Measurements from ENCODE around the gene SMIM35. TPM values are rescaled to one million over a fixed set of nuclear protein-coding genes. Genes with fewer than 3 reads are reported as not detected.

The SMIM35 gene
- total RNA-seq (not detected in 2 replicates), polyA plus RNA-seq (not detected in 2 replicates), polyA minus RNA-seq (ENCODE audit: low replicate concordance) (not detected in 2 replicates)
- not detected in 2 replicates for polyA plus RNA-seq (2012)

DNA sequence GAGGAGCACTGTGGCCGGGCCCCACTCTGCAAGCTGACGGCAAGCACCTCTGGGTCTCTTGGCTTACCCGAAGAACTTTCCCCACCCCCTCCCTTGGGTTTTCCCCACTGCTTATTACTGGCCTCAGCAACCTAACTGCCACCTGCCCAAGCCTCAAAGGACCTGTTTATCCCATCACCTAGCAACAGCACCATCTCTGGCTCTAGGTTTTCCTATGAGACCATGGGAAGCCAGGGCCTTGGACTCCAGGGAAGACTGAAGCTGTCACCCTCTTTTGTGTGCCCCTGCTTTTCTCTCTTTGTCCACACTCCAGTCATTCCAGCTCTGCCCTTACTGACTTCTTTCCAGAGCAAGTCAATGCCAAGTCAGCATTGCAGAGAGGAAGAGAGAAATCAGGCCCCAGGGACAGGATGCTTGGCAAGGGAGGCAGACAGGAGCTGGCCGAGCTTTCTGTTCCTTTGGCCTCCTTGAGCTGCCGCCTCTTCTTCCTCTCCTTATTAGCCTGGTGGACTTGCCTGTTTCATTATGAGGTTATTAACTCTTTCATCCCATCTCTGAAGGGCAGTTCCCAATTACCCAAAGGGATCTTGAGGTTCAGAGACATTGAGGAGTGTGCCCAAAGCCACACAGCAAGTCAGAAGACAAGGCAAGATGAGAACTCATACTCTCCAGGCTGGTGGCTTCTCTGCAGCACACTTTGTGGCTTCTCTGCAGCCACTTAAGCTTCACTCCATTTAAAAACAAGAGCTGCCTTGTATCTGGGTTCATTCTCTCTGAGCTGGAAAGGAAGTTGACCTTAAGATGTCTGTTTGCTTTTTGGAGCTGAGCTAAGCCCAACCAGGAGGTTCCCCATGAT lies at the start of gene SMIM35:
TSS of gene SMIM35 (minus strand) at position 51 of the 856 bp plus-strand sequence. CDS start 206 bp downstream, outside the sequence.
- no peak within 1 kb of the TSS for H3K4me3 ChIP-seq (replicated peaks in 1 of 4; ENCODE audit: control extremely low read depth in 1 of 4, insufficient read depth in 1 of 4, low read depth in 3 of 4, low read length in 4 of 4)
- no peak within 1 kb of the TSS for H3K4me2 ChIP-seq (ENCODE audit: extremely low read depth, insufficient read depth, low read length)
- H3K27me3 ChIP-seq (ENCODE audit: control insufficient read depth, insufficient read depth, low read length), result no peaks in the 10 kb centered on the region
- no peak within 1 kb of the TSS for H3K9ac ChIP-seq (ENCODE audit: insufficient read depth, low read length)
- H3K79me2 ChIP-seq (ENCODE audit: control insufficient read depth, insufficient read depth, low read length), result no peaks in the 10 kb centered on the region
- TF ChIP-seq, protein P1, sequence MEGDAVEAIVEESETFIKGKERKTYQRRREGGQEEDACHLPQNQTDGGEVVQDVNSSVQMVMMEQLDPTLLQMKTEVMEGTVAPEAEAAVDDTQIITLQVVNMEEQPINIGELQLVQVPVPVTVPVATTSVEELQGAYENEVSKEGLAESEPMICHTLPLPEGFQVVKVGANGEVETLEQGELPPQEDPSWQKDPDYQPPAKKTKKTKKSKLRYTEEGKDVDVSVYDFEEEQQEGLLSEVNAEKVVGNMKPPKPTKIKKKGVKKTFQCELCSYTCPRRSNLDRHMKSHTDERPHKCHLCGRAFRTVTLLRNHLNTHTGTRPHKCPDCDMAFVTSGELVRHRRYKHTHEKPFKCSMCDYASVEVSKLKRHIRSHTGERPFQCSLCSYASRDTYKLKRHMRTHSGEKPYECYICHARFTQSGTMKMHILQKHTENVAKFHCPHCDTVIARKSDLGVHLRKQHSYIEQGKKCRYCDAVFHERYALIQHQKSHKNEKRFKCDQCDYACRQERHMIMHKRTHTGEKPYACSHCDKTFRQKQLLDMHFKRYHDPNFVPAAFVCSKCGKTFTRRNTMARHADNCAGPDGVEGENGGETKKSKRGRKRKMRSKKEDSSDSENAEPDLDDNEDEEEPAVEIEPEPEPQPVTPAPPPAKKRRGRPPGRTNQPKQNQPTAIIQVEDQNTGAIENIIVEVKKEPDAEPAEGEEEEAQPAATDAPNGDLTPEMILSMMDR (conservative IDR thresholded peaks at IDR 0.05 in 1 of 2, IDR thresholded peaks at IDR 0.05 in 1 of 2; ENCODE audit: low read depth in 1 of 2, low read length in 2 of 2), result no peak
- no peak for TF ChIP-seq EZH2 (IDR thresholded peaks at IDR 0.05; ENCODE audit: low read length, missing control alignments)
- no peaks in the 10 kb centered on the region for H4K20me1 ChIP-seq (ENCODE audit: control insufficient read depth, extremely low read depth, insufficient read depth, low read length)
- H3K4me1 ChIP-seq (ENCODE audit: control insufficient read depth, extremely low read depth, insufficient read depth, low read length), result no peaks in the 10 kb centered on the region
- H2AFZ ChIP-seq (ENCODE audit: low read length), result no peak within 1 kb of the TSS
- H3K9me3 ChIP-seq (ENCODE audit: control insufficient read depth, insufficient read depth, low read depth, low read length), result no peaks in the 10 kb centered on the region
- no peak within 1 kb of the TSS for H3K27ac ChIP-seq (ENCODE audit: insufficient read depth, low read length)
- DNase-seq (ENCODE audit: low read depth in 2 of 2), result no peak
- no peaks in the 10 kb centered on the region for H3K36me3 ChIP-seq (ENCODE audit: control insufficient read depth, insufficient read depth, low read length)

DNA sequence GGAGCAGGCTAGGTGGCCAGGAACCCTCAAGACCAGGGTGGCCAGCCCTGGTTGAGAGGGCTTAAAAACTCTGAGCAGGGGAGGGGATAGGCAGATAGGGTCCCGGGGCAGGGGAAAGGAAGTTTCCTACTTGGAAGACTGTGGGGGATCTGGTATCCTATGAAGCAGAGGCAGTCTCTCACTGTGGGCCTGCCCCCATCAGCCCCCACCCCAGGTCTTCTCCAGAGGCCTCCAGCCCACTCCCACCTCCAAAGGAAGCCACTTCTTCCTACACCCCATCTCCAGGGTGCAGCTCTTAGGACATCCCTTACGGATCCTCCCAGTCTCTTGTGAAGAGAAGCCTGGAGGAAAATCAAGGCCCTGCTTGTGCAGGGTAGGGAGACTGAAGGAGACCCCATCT lies 49.6 kb upstream of the SMIM35 start:
- DNase-seq (ENCODE audit: low read depth in 2 of 2), result no peak
- H3K27me3 ChIP-seq (ENCODE audit: control insufficient read depth, insufficient read depth, low read length), result no peaks in the 10 kb centered on the region
- TF ChIP-seq, protein P1 (conservative IDR thresholded peaks at IDR 0.05 in 1 of 2, IDR thresholded peaks at IDR 0.05 in 1 of 2; ENCODE audit: low read depth in 1 of 2, low read length in 2 of 2), result no peak
- TF ChIP-seq EZH2 (IDR thresholded peaks at IDR 0.05; ENCODE audit: low read length, missing control alignments), result no peak

DNA sequence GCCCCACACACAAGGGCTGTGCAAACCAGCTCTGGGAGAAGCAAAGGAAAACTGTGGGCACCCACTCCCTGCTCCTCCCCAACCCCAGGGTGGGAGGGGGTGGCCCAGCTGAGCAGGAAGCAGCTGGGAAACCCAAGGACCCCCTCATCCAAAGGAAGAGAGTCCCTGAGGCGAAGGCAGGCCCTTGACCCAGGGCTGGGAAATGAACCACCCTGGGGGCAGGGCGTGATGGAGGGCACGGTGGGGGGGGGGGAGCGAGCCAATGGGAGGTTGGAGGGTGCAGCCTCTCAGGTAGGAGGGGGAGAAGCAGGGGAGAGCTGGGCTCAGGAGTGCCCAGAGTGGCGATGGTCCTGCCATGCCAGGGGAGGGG lies 49.0 kb upstream of the SMIM35 start:
- Histone ChIP-seq H3K27ac (ENCODE audit: insufficient read depth, low read length) (no peak overlapping the region), H3K4me1 (ENCODE audit: control insufficient read depth, extremely low read depth, insufficient read depth, low read length) (no peaks in the 10 kb centered on the region), H3K4me2 (ENCODE audit: extremely low read depth, insufficient read depth, low read length) (no peak overlapping the region), H3K79me2 (ENCODE audit: control insufficient read depth, insufficient read depth, low read length) (no peaks in the 10 kb centered on the region), H3K4me3 (replicated peaks in 1 of 4; ENCODE audit: control extremely low read depth in 1 of 4, insufficient read depth in 1 of 4, low read depth in 3 of 4, low read length in 4 of 4) (no peak overlapping the region), H3K9ac (ENCODE audit: insufficient read depth, low read length) (no peak overlapping the region), H3K27me3 (ENCODE audit: control insufficient read depth, insufficient read depth, low read length) (no peaks in the 10 kb centered on the region), H3K9me3 (ENCODE audit: control insufficient read depth, insufficient read depth, low read depth, low read length) (no peaks in the 10 kb centered on the region), H4K20me1 (ENCODE audit: control insufficient read depth, extremely low read depth, insufficient read depth, low read length) (no peaks in the 10 kb centered on the region), H2AFZ (ENCODE audit: low read length) (no peak overlapping the region), H3K36me3 (ENCODE audit: control insufficient read depth, insufficient read depth, low read length) (no peaks in the 10 kb centered on the region)
- DNase-seq (ENCODE audit: low read depth in 2 of 2), result no peak
- TF ChIP-seq, protein P1 (conservative IDR thresholded peaks at IDR 0.05 in 1 of 2, IDR thresholded peaks at IDR 0.05 in 1 of 2; ENCODE audit: low read depth in 1 of 2, low read length in 2 of 2), result no peak
- no peak for TF ChIP-seq EZH2 (IDR thresholded peaks at IDR 0.05; ENCODE audit: low read length, missing control alignments)

More for the DNA sequence above, 49.6 kb upstream of the SMIM35 start:
- Histone ChIP-seq H3K9ac (ENCODE audit: insufficient read depth, low read length) (no peak overlapping the region), H3K4me3 (replicated peaks in 1 of 4; ENCODE audit: control extremely low read depth in 1 of 4, insufficient read depth in 1 of 4, low read depth in 3 of 4, low read length in 4 of 4) (no peak overlapping the region), H3K4me1 (ENCODE audit: control insufficient read depth, extremely low read depth, insufficient read depth, low read length) (no peaks in the 10 kb centered on the region), H3K4me2 (ENCODE audit: extremely low read depth, insufficient read depth, low read length) (no peak overlapping the region), H3K79me2 (ENCODE audit: control insufficient read depth, insufficient read depth, low read length) (no peaks in the 10 kb centered on the region), H4K20me1 (ENCODE audit: control insufficient read depth, extremely low read depth, insufficient read depth, low read length) (no peaks in the 10 kb centered on the region), H3K9me3 (ENCODE audit: control insufficient read depth, insufficient read depth, low read depth, low read length) (no peaks in the 10 kb centered on the region), H3K27ac (ENCODE audit: insufficient read depth, low read length) (no peak overlapping the region), H2AFZ (ENCODE audit: low read length) (no peak overlapping the region), H3K36me3 (ENCODE audit: control insufficient read depth, insufficient read depth, low read length) (no peaks in the 10 kb centered on the region)
